Loucy (cell line): ENCODE measurements around the gene RHBG.

ENCODE experiments used
- CTCF ChIP-seq: fragments of 200-600 bp; sonication (generic); conservative IDR thresholded peaks from 2 replicates; pipeline ENCODE4 v1.5.1; 2014; ENCODE audit warnings: mild to moderate bottlenecking, antibody characterized with exemption, low read length
- EZH2phosphoT487 ChIP-seq: fragments of 200-600 bp; IDR thresholded peaks from 2 replicates; pipeline ENCODE4 v1.6.1; 2018; ENCODE audit warnings: antibody characterized with exemption, mild to moderate bottlenecking, moderate library complexity, borderline replicate concordance

DNA sequence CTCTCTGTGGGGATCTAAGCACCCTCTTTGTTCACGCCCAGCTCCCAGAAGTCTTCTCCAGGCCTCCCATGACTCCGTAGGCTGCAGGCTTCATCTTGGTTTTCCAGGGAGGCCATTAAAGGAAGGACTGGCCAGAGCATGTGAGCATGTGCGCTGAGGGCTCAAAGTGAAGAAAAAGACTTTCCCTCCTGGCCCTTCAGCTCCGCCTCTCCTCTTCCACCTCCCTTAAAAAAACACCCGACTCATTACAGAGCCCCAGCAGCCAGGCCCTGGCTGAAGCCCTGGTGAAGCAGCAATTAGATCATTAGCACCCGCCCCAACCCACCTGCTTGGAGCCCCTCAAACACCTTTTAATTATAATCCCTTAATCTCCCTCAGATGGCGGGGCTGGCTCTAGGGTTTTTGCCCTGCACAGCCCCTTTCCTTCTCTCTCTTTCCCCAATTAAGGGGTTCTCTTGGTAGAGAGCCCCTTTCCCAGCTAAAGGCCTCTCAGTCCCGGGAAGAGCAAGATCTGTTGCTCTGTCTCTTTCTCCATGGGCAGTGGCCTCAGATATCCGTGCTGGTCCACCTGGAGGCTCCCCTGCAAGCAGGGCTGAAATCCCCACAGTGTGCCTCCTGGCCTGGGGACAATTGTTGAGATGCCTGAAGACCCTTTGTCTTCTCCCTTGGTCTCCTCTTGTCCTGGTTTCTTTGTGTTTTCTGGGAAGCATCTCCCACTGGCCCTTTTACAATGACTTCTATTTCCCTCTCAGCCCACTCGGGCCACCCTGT is 30.5 kb downstream of the RHBG start:
- TF ChIP-seq CTCF = no peak
- no peak for TF ChIP-seq EZH2phosphoT487
